HFF-Myc (cell line): ENCODE results near the gene VEGFA.

Experiments
- DNase-seq: peaks from one replicate; pipeline ENCODE4 v3.0.0-alpha.2; 2011; ENCODE audit warnings: low read depth; ENCODE audit errors: extremely low read depth
- H3K4me3 ChIP-seq: replicated peaks from 2 replicates; pipeline ENCODE4 v1.5.1; 2011; ENCODE audit warnings: low read depth, mild to moderate bottlenecking, control low read depth, low read length
- CTCF ChIP-seq: IDR thresholded peaks from 2 replicates; pipeline ENCODE4 v1.5.1; 2012; ENCODE audit warnings: mild to moderate bottlenecking, low read depth, low read length, control low read depth; ENCODE audit errors: missing control alignments

The VEGFA gene

GRCh38 chr6:43791745-43792422 is 21.9 kb downstream of the VEGFA start:
- no peak for DNase-seq
- no peak for TF ChIP-seq CTCF
- no peak overlapping the region for H3K4me3 ChIP-seq

DNA sequence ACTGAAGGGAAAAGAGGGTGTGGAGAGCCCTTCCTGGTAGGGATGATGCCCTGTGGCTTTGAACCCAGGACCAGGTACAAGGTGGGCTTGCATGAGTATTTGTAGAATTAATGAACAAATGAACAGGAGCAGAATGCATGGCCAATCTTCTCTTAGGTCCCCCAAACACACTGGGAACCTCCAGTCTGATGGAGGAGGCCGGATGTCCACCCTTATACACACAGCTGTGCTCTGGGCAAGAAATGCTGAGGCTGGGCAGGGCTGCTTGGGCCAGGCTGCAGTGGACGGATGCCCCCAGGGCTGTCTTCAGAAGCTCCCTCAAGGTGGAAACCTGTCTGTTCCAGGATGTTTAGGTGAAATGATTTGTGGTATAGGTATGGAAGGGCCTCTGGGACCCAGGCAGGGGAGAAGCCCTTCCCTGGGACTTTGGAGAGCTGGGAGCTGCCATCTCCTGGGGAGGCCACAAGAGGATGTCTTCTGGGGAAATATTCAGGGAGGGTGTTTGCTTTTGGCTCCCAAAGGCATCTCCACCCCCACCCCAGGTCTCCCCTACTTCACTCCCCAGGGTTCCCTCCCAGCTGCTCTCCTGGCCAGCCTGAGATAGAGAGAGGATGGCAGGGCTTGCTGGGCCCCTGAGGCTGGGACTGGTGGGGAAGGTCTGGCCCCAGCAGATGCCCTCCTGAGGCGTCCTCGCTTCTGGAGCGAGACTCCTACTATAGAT is 23.3 kb downstream of the VEGFA start:
- no peak for DNase-seq
- no peak for TF ChIP-seq CTCF
- no peak overlapping the region for H3K4me3 ChIP-seq

DNA sequence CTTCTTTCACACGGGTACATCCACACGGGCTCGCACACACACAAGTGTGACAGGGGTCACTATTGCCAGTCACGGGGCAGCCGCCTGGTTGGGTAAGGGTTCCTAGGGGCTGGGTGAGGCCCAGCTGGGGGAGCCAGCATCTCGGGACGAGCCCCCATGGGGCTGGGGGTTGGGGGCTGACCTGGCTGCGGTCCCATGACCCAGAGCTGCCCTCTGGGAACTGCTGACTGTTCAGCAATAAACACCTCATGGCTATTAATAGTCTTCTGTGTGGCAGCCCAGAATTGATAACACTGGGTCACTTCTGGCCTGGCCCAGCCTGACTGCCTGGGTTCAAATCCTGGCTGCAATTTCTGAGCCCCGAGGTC is 23.8 kb downstream of the VEGFA start:
- TF ChIP-seq CTCF = no peak
- DNase-seq = no peak
- no peak overlapping the region for H3K4me3 ChIP-seq

DNA sequence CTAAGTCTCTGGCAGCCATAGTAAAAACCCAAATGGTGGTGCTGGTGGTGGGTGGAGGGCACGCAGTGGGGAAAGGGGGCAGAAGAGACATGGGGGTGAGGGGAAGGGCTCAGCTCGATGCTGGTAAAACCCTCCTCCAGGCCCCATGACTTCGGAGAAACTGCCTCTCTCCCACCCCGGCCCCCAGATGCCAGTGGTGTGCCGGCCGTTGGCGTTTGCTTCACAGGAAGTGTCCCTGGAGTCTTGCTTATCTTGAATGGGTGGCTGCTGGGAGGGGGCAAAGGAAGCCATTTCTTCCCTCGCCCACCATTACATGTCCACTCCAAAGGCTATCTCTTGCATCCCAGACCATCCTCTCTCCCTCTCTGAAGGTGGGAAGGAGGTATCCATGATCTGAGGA is 25.4 kb downstream of the VEGFA start:
- no peak for DNase-seq
- TF ChIP-seq CTCF = no peak

GRCh38 chr6:43796168-43796567 is 26.2 kb downstream of the VEGFA start:
- H3K4me3 ChIP-seq = no peak overlapping the region
- DNase-seq = no peak
- TF ChIP-seq CTCF = no peak

More for the DNA sequence above, 25.4 kb downstream of the VEGFA start:
- no peak overlapping the region for H3K4me3 ChIP-seq

DNA sequence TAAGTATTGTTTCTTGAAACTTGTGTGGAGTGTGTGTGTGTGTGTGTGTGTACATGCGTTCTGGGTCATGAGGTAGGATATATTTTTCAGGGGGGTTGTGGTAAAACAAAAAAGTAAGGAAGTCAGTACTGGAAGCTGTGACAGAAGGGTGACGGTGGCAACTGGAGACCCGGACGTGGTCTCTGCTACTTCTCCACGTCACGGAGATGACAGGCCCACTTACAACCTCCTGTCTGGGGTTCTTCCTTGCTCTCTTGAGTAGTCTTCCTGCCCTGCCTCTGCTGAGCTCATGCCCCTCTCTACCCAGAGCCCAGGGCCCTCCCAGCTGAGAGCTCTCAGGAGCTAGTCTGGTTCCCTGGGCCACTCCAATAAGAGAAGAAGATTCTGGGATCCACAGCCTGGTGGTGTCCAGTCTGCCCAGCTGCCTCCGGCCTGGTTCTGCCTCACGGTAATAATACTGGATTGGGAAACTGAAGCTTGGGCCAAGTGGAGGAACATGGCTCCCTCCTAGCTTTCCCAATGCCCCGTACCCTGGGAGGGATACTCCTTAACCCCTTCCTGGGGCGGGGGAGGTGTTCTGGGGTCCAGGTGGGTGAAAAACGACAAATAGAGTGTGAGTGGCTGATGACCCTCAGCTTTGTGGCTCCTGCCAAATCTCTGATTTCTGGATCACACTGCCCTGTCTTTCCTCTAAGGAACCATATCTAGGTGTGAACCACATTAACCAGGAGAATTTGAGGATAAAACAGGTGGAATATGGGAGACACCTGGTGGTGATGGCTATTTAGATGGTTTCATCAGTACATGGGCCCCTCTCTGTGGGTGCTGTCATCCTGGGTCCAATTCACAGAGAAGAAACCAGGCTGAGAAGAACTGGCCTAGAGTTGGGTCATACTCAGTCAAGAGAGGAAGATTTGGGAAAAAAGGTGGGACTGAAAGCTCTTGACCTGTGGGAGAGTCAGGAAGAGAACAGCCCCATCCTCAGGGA is 27.2 kb downstream of the VEGFA start:
- no peak for TF ChIP-seq CTCF
- DNase-seq = no peak
- H3K4me3 ChIP-seq = no peak overlapping the region
